Activated effector memory CD4-positive, alpha-beta T cell treated with Interleukin-2 at 50 U/mL for 16 hours (primary cell): ENCODE measurements around the gene CFAP161.

Source experiments
- DNase-seq: peaks from one replicate; pipeline ENCODE4 v3.0.0-alpha.2; 2020

CFAP161 gene

DNA sequence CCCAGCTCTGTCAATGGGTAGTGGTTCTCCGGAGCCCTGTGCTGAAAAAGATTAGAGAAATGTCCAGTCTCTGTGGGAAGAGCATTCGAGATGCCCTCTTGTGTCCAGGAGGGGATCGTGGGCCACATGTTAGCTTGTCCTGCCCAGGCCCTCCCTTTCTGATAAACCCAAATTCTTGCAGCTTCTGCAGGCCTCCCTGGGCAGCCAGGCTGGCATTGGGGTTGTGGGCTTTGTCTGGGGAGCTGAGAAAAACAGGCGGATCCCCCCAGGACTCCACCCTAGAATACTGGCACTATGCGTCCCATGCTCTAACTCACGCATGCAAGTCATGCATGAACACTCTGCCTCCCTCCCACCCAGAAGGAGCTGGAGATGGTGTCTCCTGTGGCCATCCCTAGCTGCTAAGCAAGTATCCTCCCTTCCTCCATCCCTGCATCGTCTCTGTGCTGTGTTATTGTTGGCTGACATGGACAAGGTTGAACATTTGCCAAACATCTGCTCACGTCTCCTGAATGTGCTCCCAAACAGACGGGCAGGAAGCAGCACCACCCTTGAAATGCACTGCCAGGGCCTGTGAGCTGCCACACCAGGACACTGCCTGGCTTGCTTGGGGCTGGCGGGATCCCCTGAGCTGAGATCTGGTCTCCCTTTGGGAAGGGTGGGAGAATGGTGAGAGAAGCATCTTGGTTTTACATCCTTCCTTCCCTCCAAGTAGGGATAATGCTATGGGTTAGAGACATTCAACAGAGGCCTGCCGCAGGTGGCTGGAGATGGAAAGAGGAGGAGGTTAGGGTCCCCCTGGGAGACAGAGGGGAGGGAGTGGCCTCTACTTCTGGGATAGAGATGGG is 26.5 kb downstream of the CFAP161 start:
- no peak for DNase-seq

DNA sequence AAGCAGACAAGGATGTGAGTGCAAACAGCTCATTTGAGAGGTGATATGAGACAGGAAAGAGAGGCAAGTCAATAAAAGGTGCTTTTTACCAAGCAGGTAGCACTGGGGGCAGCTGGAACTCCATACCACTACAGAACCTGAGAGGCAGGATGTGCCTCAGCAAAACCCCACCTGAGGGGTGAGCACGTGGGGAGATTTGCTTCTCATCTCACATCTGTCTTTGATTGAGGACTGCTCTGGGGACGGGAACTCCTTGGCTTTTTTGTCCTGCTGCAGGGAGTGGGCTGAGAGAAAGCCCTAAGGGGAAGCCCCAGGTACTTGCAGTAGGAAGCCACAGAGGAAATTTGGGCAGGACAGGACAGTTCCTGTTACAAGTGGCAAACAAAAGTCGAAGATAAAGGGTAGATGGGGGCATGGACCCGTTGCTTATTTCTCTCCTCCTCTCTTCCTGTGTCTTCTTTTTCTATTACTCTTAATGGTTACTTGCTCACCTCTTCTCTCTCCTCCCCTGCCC is 27.1 kb downstream of the CFAP161 start:
- DNase-seq = no peak

DNA sequence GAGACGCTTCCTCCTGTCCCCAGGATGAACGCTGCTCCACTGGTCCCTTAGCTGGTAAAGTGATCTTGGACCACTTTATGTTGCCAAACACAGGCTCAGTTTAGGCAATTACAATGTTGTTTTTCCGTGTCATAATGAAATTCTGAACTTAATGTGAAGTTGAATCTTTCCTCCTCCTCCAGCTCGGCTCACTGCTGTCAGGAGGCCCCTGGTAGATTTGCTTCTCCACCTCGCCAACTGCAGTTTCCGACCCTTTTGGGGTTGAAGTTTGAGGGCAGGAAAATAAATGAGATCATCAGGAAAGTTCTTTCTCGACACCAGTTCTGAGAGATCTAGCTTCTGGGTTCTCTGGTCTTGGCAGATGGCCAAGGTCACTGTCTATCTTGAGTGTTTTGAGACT is 27.8 kb downstream of the CFAP161 start:
- no peak for DNase-seq

DNA sequence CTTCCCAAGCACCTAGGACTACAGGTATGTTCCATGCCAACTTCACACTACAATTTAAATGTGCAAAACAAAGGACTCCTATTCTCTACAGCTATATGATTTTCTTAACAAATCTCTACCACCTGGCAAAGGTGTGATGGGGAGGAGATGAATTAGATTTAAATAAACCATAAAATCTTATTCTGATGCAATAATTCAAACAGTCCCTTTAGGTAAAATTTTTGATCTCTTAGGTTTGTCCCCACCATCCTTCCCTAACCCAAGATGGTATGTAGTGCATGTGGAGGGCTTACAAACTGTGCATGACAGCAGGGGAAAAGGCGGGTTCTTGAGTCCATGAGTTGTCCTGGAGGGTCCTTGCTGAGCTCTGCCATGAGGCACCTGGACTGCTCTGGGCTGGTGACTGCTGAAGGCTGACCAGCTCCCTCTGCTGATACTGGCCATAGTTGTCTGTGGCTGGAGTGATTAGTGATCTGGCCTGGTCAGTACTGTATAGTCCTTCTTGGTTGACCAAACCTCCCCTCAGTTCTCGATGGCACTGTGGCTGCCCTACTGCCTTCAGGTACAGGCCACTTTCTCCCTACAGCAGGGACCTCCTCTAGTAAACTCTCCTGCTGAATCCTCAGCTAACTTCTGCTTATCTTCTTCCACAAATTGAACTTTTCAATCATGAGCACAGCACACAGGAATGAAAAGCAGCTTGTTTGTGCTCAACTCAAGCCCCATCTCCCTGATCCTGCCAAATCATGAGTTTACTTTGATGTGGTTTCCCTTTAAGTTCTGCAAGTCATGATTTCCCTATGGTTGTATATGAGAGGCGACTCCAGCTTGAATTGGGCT is 30.1 kb downstream of the CFAP161 start:
- no peak for DNase-seq

DNA sequence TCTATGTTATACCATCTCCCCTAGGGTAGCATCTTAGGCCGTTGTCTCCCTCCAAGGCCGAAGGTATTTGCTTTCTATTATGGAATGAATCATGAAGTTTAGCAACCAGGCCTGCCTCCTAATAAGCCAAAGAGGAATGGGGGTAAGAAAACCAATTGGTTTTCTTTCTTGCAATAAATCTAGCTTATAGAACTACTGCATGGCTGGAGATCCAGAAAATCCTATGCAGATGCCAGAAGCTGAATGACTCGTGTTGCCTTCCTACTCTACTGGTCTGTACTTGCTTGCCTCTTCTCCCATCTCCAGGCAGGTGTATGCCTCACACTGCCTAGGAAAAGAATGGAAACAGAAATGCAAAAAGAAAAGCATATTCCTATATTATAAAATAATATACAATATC is 31.5 kb downstream of the CFAP161 start:
- DNase-seq = no peak

DNA sequence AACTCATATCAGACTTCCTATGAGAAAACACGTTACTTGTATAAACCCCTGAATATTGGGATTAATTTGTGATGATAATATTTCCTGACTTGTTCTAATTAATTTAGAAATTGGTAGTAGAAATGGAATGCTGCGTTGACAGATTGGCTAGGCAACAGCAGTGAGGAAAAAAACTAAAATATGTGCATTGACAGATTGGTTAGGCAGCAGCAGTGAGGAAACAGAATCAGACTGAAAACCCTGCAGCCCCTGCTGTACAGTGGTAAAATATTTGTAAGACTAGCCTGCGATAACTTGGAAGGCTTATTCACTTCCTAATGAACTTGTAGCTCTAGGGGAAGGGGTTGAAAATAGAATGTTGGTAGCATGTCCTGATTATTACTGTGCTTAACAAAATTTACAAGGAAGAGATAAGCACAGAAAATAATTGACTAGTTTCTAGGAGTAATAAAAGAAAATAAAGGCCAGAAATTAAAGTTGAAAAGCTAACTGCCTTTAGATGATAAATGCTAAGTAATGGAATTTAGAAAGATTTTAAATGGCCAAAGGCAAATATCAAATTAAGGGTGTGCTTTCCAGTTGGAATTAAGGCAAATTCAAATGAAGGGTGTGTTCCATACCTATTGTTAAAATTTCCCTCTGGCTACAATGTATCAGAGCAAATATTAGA is 32.7 kb downstream of the CFAP161 start:
- no peak for DNase-seq

DNA sequence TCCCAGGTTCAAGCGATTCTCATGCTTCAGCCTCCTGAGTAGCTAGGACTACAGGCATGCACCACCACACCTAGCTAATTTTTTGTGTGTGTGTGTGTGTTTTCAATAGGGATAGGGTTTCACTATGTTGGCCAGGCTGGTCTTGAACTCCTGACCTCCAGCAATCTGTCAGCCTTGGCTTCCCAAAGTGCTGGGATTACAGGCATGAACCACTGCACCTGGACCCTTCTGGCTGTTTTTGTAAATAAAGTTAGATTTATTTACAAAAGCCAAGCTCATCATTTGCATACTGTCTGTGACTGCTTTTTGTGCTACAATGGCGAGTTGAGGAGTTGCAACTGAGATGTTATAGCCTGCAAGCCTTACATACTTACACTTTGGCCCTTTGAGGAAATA is 34.1 kb downstream of the CFAP161 start:
- no peak for DNase-seq

DNA sequence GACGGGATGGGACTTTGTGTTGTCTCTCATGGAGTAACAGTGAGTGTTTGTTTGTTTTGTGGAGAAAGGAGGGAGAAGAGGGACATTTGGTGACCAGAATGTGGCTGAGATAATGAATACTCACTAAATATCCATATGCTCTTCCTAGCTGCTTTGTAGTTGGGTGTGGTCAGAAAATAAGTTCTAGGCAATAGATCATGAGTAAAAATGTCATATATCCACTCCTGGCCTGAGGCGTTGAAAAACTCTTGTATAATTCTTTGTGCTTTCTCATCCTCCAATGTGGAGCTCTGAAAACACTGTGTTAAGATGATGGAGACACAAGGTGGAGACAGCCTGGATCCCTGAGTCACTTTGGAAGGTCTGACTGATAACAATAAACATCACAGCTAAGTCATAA is 34.6 kb downstream of the CFAP161 start:
- DNase-seq = no peak

DNA sequence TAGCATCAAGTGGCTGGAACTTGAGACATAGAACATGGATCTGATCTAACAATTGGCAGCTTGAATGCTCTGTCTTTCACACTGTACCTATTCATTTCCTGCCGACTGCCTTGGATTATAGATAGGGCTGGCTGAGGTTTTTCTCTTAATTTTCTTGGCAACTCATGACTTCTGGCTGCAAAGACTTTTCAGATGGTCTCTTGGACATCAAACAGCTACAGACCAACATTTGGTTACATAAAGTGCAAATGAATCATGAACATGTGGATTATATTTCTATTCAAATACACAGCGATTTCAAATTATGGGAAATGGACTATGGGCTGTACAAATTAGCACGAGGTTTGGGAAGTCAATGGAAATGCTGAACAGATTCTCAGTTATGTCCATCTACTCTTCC is 36.4 kb downstream of the CFAP161 start:
- no peak for DNase-seq

DNA sequence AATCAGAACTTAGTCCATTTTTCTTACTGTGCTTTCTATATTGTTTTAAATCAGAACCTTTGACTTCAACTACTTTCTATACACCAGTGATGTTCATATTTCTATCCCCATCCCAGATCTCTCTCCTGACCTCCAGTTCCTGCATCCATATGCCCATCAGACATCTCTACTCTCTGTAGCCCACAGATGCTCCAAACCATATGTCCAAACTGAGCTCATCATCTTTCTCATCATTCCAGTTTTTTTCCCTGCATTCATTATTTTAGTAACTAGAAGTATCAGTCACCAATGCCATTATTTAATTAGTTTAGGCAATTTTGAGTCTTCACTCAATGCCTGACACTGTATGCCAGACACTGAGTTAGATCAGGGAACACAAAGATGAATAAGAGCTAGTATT is 37.2 kb downstream of the CFAP161 start:
- DNase-seq = no peak

DNA sequence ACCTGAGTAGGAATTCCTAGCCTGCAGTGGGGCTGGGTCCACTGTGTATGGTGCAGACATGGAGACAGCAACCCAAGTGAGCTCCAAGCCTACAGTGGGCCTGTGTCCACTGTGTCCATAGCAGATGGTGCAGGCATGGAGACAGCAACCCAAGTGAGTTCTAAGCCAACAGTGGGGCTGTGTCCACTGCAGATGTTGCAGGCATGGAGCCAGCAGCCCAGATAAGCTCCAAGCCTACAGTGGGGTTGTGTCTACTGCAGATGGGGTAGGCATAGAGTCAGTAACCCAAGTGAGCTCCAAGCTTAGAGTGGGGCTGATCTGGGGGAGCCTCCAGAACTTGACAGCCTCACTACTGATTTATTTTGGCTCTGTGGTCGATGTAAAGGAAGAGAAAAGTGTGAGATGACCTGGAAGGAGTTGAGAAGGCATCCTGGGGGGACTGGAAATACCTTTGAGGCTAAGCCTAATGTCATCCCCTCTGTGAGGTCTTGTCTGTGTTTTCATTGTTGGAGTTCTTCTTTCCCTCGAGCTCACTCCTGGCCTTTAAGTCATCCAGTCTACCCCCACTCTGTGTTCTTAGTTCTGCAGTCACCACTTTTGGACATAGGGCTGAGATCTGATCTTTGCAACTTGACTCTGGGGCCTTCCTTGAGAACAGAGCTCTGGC is 40.2 kb downstream of the CFAP161 start:
- DNase-seq = no peak

DNA sequence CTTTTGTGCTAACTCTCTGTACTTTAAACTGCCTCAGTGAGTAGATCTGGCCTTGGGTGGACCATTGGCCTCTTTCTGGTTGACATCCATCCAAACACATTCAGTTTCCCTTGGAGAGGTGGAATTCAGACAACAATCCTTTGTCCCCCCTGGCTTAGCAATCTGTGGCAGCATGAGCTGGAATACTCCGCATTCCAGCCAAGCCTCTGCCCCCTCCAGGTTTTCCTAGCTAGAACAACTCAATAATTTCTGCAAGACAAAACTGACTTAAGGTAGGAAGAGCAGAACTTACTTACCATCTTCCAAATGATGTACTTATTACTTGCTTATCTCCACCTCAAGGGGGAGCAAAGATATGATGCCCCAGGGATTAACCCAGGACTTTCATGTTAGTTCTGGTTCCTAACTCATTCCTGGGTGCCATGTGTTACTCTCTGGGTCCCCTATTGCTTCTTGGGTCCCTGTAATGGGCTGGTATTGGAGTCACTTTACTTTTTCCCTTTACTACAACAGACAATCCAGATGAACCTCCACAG is 40.8 kb downstream of the CFAP161 start:
- no peak for DNase-seq

DNA sequence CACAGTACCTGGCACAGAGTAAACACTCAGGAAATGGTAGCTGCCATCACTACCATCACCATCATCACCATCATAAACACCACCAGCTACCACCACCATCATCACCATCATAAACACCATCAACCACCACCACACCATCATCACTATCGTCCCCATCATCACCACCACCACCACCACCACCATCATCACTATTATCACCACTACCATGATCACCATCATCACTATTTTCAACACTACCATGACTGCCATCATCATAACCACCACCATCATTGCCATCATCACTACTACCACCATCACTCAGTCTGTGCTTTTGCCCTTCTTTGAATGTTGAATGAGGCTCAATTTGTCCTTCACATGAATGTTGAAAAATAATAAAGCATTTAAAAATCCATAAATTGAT is 41.4 kb downstream of the CFAP161 start:
- DNase-seq = no peak

DNA sequence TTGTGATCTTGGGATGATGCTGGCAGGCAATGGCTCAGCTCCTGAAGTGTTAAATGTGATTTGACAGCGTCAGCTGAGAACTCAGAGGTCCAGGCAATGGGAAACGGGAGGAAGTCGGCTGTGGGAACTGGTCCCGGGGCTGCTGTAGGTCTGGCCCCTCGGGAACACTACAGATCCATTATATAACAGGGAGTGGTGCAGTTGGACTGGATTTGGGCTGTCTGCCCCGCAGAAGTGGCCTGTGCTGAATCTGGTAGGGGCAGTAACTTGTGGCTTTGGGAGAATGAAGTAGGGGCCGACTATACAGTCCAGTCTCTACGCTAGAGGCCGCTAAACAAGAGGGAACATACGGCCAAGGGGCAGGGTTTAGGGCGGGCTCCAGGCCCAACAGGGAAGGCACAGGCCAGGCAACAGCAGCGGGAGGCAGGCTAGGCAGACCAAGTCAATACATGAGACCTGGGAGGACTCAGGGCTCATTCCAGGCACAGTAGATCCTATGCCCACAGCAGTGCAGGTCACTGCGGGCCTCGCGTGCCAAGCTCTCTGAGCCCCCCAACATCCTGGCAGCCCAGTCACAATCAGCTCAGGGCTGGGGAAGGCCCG is 42.3 kb downstream of the CFAP161 start:
- no peak for DNase-seq

DNA sequence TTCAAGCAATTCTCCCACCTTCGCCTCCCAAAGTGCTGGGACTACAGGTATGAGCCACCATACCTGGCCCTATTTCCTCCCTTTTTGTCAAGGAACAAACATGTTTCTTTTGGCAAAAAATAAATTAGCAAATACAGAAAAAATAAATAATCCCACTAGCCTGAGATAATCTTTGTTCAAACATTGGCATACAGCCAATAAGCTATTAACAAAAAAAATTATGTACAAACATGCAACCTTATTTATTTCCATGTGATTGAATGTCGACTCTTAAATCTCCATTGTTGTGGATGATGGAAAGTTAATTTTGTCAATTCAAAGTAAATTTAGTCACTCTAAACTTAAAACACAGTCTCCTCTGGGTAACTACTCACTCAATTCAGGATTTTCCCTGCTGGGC is 44.3 kb downstream of the CFAP161 start:
- no peak for DNase-seq

DNA sequence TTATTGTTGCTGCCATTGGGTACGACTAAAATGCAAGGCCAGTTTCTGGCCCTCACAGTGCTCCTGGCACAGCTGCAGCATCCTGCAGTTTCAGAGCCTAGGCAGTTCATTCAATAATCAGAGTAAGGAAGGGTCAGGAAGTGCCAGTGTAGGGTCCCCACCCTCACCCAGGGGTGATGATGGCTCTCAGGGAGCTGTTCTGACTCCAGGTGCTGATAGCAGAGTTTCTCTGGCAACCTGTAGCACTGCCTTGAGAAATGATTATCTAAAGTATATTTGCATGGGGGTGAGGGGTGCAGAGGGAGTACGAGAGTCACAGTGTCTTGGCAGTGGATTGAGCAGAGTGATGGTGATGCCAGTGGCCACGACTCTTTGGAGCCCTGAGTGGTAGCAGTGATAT is 47.1 kb downstream of the CFAP161 start:
- DNase-seq = no peak

DNA sequence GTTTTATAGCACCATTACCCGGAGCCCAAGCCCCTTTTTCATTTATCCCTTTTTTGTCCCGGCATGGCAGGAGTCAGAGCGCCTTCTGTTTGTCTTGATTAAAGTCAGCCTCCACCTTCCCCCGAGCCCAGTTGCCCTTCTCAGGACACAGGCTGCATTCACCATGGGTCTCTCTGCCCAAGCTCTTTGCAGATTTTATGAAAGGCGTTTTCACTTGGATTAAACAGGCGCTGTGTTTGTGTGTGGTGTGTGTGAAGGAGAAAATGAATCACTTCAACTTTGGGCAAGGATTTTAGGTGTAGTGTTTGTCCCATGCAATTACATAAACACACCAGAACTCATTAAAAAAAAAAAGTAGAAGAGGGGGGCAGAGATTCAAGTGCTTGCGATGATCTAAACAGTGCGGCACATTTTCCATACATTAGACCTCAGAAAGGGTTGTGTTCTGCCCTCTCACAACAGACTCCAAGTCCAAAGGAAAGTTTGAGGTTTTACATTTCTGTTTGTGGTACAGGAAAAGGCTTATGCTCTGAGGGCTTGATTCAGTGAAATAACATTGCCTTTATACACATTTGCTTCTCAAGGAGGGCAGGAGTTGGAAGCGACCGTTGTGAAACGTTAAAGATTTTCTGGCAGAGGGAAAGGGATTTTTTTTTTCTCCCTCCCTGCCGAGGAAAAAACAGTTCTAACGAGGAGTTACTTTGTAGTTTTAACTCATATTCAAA is 48.1 kb downstream of the CFAP161 start:
- DNase-seq = no peak

DNA sequence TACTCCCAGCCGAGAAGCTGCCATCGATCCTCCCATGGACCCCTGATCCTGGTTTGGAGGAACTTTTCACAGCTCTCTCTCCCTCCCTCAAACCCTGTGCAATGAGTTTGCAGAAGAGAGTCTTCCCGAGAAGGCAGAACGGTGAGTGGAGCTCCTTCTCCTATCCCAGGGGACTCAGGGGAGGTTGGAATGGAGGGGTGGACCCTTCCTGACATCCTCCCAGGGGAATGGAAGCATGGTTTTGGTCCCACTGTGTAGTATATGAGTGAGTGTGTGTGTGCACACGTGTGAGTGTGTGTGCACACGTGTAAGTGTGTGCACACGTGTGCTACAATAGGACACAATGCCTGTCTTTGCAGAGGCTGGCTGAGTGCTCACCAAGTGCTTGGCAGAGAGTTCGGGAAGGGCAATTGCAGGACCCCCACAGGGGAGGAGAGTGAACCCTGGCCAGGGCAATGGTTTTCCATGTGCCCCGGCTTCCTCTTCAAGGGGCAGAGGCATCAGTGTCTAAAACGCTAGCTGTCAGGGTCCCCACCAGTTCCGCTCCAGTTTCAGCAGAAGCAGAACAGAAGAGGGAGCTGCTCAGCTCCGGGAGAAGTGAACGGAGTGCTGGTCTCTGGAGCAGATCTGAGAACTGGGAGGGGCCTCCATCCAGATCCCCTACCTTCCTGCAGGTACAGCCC is 48.8 kb downstream of the CFAP161 start:
- DNase-seq = no peak

DNA sequence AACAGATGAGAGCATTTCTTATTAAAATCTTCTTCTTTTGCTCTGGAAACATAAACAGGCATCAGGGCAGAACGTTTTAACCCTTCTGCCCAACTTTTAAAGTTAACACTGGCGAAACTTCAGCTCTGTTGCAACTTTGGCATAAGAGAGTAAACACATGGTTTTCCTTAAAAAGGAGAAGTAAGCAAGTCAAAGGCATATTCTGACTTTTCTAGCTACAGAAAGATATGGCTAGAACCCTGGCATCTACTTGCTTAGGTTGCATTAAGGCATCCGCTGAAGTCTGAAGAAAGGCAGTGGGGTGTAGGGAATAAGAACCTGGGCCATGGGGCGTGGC is 49.3 kb downstream of the CFAP161 start:
- DNase-seq = no peak

DNA sequence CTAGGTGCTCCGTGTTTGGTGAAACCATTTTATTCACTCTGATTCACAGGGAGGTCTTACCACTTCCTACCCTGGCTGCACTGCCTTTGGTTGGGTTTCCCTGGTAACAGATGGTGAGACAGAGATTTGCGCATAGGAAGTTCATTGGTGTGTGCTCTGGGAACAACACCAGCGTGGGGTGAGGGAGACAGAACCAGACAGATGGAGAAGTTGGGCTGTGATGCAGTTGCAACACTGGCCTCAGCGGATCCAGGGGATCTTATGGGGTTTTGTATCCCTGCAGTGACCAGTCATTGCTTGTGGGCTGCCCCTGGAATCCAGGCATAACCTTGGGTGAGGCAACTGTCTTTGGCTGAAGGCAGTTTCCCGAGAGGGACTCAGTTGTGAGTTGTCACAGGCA is 50.1 kb downstream of the CFAP161 start:
- no peak for DNase-seq
